A549 (cell line): Measurements from ENCODE around the gene TMEM121B.

Experiments used
- CTCF ChIP-seq: fragments of >200 bp; sonication (Bioruptor Twin); formaldehyde crosslinking; IDR thresholded peaks from 3 replicates; pipeline ENCODE4 v1.5.1; 2016
- EP300 ChIP-seq, 2 experiments: fragments of >200 bp; sonication (Bioruptor Twin); formaldehyde crosslinking; IDR thresholded peaks; 2 replicates in 1 of 2; 3 replicates in 1 of 2; pipeline ENCODE4 v1.6.1; 2016 to 2017
- HOXA7 ChIP-seq: fragments of 250-450 bp; sonication (Bioruptor Pico); IDR thresholded peaks from 2 replicates; pipeline ENCODE4 v1.5.0; 2020; ENCODE audit warnings: mild to moderate bottlenecking, moderate library complexity
- JUNB ChIP-seq: fragments of >200 bp; sonication (Bioruptor Twin); formaldehyde crosslinking; IDR thresholded peaks from 2 replicates; pipeline ENCODE4 v1.6.1; 2016

- TF ChIP-seq JUNB, result no peak
- no peak for TF ChIP-seq EP300 (IDR thresholded peaks at IDR 0.05)
- TF ChIP-seq CTCF, result no peak
- TF ChIP-seq HOXA7 (CRISPR knock-in tag), result no peak
Observed at GRCh38 chr22:17117890-17118289, 3.3 kb downstream of the TMEM121B start.
